ENCODE results near the gene TMSB15C. TPM values are rescaled to one million over a fixed set of nuclear protein-coding genes. Genes with fewer than 3 reads are reported as not detected.
"Not testable (repeated sequence)": the region's sequence is repeated elsewhere in the genome, so short reads cannot be mapped to it uniquely, and the experiment has no call there.

Gene TMSB15C
- polyA plus RNA-seq, 6 donors from 2014 or later, result 0.66 to 1.5 (median 0.90) TPM; not detected in 1

GRCh38 chrX:104098151-104098808 lies 22.2 kb upstream of the TMSB15C start:
- ATAC-seq (ENCODE audit: low read depth in 2 of 2), result peak; percentile 55 to 74
- Mint-ChIP-seq H3K4me1 (peaks cover 0 to 5% (median 4%) of the 10 kb centered on the region in 3 donors), H3K27ac (no peak overlapping the region), H3K36me3 (no peaks in the 10 kb centered on the region), H3K4me3 (no peak overlapping the region), H3K27me3 (no peaks in the 10 kb centered on the region), H3K9me3 (no peaks in the 10 kb centered on the region)
- peak; percentile 53 for DNase-seq

- ATAC-seq (ENCODE audit: low read depth in 2 of 2) (no peak), DNase-seq (no peak)
- no peak overlapping the region for H3K4me3 Mint-ChIP-seq
- H3K36me3 Mint-ChIP-seq, result no peaks in the 10 kb centered on the region
- peaks cover 0 to 3% (median 0%) of the 10 kb centered on the region in 7 donors for H3K9me3 Mint-ChIP-seq
- H3K27ac Mint-ChIP-seq, result no peak overlapping the region
- H3K27me3 Mint-ChIP-seq, result peaks cover 8 to 12% (median 11%) of the 10 kb centered on the region in 3 donors
- no peaks in the 10 kb centered on the region for H3K4me1 Mint-ChIP-seq
These were observed 9.9 kb upstream of the TMSB15C start for GRCh38 chrX:104085919-104086318.

- Mint-ChIP-seq H3K9me3 (peaks cover 0 to 3% (median 0%) of the 10 kb centered on the region in 7 donors), H3K4me3 (no peak overlapping the region), H3K27me3 (peaks cover 8 to 12% (median 11%) of the 10 kb centered on the region in 3 donors), H3K27ac (no peak overlapping the region), H3K4me1 (no peaks in the 10 kb centered on the region), H3K36me3 (no peaks in the 10 kb centered on the region)
- DNase-seq, result no peak
- ATAC-seq (ENCODE audit: low read depth in 2 of 2), result no peak
These were observed 9.4 kb upstream of the TMSB15C start for GRCh38 chrX:104085477-104085876.

- Mint-ChIP-seq H3K27ac (peak overlapping the region in 1 of 6 donors; percentile 16), H3K4me1 (no peaks in the 10 kb centered on the region), H3K27me3 (peaks cover 8 to 12% (median 11%) of the 10 kb centered on the region in 3 donors), H3K9me3 (peaks cover 0 to 3% (median 0%) of the 10 kb centered on the region in 7 donors), H3K36me3 (no peaks in the 10 kb centered on the region), H3K4me3 (no peak overlapping the region)
- DNase-seq (no peak), ATAC-seq (ENCODE audit: low read depth in 2 of 2) (no peak)
These were observed 8.7 kb upstream of the TMSB15C start for GRCh38 chrX:104084534-104085277.

DNA sequence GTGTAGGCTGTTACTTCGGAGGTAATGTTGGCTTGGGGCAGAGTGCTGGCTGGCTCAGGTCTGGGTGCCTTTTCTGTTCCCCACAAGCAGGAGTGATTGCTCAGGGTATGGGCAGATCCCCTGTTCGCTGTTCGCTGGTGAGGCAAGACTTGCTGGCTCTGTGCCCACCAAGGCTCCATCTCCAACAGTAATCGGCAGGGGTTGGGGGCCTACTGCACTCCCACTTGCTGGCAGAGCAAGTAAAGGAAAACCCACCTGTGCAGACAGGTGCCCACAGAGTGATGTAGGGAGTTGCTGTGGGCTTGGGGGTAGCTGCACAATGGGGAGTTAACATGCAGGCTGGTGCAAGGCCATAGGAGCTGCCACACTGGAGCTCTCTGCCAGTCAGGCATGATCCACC lies 8.0 kb upstream of the TMSB15C start:
- peaks cover 0 to 3% (median 0%) of the 10 kb centered on the region in 7 donors for H3K9me3 Mint-ChIP-seq
- no peak for ATAC-seq (ENCODE audit: low read depth in 2 of 2)
- H3K4me1 Mint-ChIP-seq, result no peaks in the 10 kb centered on the region

GRCh38 chrX:104077854-104078253 lies 1.8 kb upstream of the TMSB15C start:
- DNase-seq; H3K4me1 Mint-ChIP-seq; H3K27me3 Mint-ChIP-seq; H3K4me3 Mint-ChIP-seq; H3K9me3 Mint-ChIP-seq; H3K27ac Mint-ChIP-seq; H3K36me3 Mint-ChIP-seq; ATAC-seq (ENCODE audit: low read depth in 2 of 2): not testable (repeated sequence)

More for the DNA sequence above, 8.0 kb upstream of the TMSB15C start:
- peaks cover 8 to 12% (median 11%) of the 10 kb centered on the region in 3 donors for H3K27me3 Mint-ChIP-seq
- no peaks in the 10 kb centered on the region for H3K36me3 Mint-ChIP-seq
- H3K4me3 Mint-ChIP-seq, result no peak overlapping the region
- no peak overlapping the region for H3K27ac Mint-ChIP-seq
- no peak for DNase-seq

GRCh38 chrX:104062636-104063035 lies 13.4 kb downstream of the TMSB15C start:
- DNase-seq; H3K27me3 Mint-ChIP-seq; H3K27ac Mint-ChIP-seq; H3K4me1 Mint-ChIP-seq; ATAC-seq (ENCODE audit: low read depth in 2 of 2); H3K9me3 Mint-ChIP-seq; H3K36me3 Mint-ChIP-seq; H3K4me3 Mint-ChIP-seq: not testable (repeated sequence)

DNA sequence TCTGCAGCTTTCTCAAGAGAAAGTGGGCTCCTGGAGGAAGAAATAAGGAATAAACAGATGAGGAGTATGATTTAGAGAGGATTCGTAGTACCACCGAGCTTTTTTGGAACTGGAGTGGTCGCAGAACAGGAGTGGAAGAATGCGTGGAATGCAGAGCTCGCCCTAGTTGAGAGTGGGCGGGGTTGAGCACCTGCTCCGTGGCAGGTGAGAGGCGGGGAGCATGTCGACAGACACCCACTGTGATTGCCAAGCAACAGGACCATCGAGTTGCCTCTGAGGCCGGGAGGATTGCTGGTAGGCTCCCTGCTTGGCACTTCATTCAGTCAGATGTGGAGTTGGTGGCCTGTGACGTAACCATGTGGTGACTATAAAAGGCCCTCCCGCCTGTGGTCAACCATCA lies 21.1 kb downstream of the TMSB15C start:
- not testable (repeated sequence) for H3K27ac Mint-ChIP-seq; H3K9me3 Mint-ChIP-seq; H3K4me1 Mint-ChIP-seq; H3K36me3 Mint-ChIP-seq; ATAC-seq (ENCODE audit: low read depth in 2 of 2); H3K27me3 Mint-ChIP-seq; H3K4me3 Mint-ChIP-seq; DNase-seq

GRCh38 chrX:104047171-104047570 lies 28.9 kb downstream of the TMSB15C start:
- Mint-ChIP-seq H3K27ac (no peak overlapping the region), H3K4me1 (no peaks in the 10 kb centered on the region), H3K9me3 (peaks cover 0 to 2% (median 0%) of the 10 kb centered on the region in 7 donors), H3K27me3 (peaks cover 4 to 23% (median 16%) of the 10 kb centered on the region in 3 donors), H3K4me3 (no peak overlapping the region), H3K36me3 (no peaks in the 10 kb centered on the region)
- DNase-seq (no peak), ATAC-seq (ENCODE audit: low read depth in 2 of 2) (no peak)

DNA sequence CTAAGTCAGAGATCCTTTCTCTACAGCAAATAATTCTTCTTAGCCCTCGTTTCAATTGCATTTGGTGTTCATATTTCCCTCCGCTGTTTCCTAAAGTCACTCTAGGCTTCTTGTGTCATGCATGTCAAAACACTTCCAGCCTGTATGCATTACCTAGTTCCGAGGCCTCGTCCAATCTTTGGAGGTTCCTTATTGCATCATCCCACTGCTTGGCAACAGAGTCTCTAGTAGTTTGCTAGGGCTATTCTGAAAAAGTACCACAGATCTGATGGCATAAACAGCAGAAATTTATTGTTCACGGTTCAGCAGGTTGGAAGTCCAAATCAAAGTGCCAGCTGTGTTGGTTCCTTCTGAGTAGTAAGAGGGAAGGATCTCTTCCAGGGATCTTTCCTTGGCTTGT lies 30.4 kb downstream of the TMSB15C start:
- DNase-seq (no peak), ATAC-seq (ENCODE audit: low read depth in 2 of 2) (no peak)
- peaks cover 0 to 2% (median 0%) of the 10 kb centered on the region in 7 donors for H3K9me3 Mint-ChIP-seq
- H3K36me3 Mint-ChIP-seq, result no peaks in the 10 kb centered on the region
- H3K4me3 Mint-ChIP-seq, result no peak overlapping the region
- H3K4me1 Mint-ChIP-seq, result no peaks in the 10 kb centered on the region
- H3K27me3 Mint-ChIP-seq, result peaks cover 2 to 23% (median 16%) of the 10 kb centered on the region in 3 donors
- H3K27ac Mint-ChIP-seq, result no peak overlapping the region

DNA sequence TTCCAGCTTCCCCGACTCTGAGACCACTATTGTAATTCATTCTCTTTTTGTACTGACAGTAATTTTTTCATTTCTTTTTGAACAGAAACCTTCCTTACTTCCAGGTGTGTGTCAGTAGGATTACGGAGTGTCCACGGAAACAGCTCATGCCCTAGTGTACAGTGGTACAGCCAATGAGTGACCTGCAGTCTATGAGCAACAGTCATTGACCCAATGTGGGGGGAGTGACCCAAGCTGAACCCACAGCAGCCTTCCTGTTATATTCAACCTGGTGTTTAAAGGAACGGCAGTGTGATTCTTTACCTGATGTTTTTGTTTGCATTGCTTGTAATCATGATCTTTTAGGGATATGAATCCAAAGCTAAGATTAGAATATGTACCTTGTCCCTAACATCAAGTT lies 35.0 kb downstream of the TMSB15C start:
- DNase-seq, result no peak
- Mint-ChIP-seq H3K4me1 (no peaks in the 10 kb centered on the region), H3K4me3 (no peak overlapping the region), H3K27me3 (peaks cover 0 to 33% (median 15%) of the 10 kb centered on the region in 3 donors), H3K9me3 (peaks cover 0 to 2% (median 0%) of the 10 kb centered on the region in 7 donors), H3K27ac (no peak overlapping the region), H3K36me3 (no peaks in the 10 kb centered on the region)
- no peak for ATAC-seq (ENCODE audit: low read depth in 2 of 2)

GRCh38 chrX:104039689-104040505 lies 36.1 kb downstream of the TMSB15C start, which contains the start of gene H2BW2:
Gene H2BW2, plus strand, starts transcription at chrX:104039956. Its CDS starts 39 bp downstream, at chrX:104039995.
- no peak for DNase-seq
- H3K9me3 Mint-ChIP-seq, result peaks cover 0 to 8% (median 0%) of the 10 kb centered on the region in 7 donors
- H3K27me3 Mint-ChIP-seq, result peaks cover 0 to 29% (median 8%) of the 10 kb centered on the region in 3 donors
- H3K4me3 Mint-ChIP-seq, result no peak within 1 kb of the TSS
- no peaks in the 10 kb centered on the region for H3K36me3 Mint-ChIP-seq
- H3K27ac Mint-ChIP-seq, result no peak within 1 kb of the TSS
- no peaks in the 10 kb centered on the region for H3K4me1 Mint-ChIP-seq
- no peak for ATAC-seq (ENCODE audit: low read depth in 2 of 2)
